Cardiac muscle cell (in vitro differentiated cells and primary cell): Measurements from ENCODE around the gene LRP2. TPM values are rescaled to one million over a fixed set of nuclear protein-coding genes. Genes with fewer than 3 reads are reported as not detected.

Experiments
- DNase-seq, 2 donors: peaks; one replicate each; pipeline versions ENCODE4 v3.0.0 to v3.0.0-alpha.2; 2010 to 2017; ENCODE audit warnings: low read depth in 1 of 2, low spot score in 1 of 2
- H3K27ac ChIP-seq: fragments of 200-600 bp; sonication (generic); 2 replicates; pipeline ENCODE4 v1.5.1; 2016
- H3K27me3 ChIP-seq: fragments of 200-600 bp; sonication (generic); 2 replicates; pipeline ENCODE4 v1.6.0; 2016; ENCODE audit warnings: control low read depth
- H3K36me3 ChIP-seq: fragments of 200-600 bp; sonication (generic); 2 replicates; pipeline ENCODE4 v1.5.1; 2016; ENCODE audit warnings: control low read depth
- H3K4me1 ChIP-seq: fragments of 200-600 bp; sonication (generic); 2 replicates; pipeline ENCODE4 v1.8.1; 2017; ENCODE audit warnings: low read depth, mild to moderate bottlenecking, mixed run types
- H3K4me3 ChIP-seq: fragments of 200-600 bp; sonication (generic); 2 replicates; pipeline ENCODE4 v1.5.1; 2016; ENCODE audit warnings: mild to moderate bottlenecking
- H3K9me3 ChIP-seq: fragments of 200-600 bp; sonication (generic); 2 replicates; pipeline ENCODE4 v1.5.1; 2017; ENCODE audit warnings: low read depth, mild to moderate bottlenecking, control low read depth
- polyA plus RNA-seq: library from polyadenylated mRNA; unstranded; fragments of >200 nt; fragmentation: Nextera tagmentation; extraction: Ambion mirVana; gene quantifications from 2 replicates; pipeline ENCODE4 v1.2.1, GENCODE V29; 2016
- total RNA-seq: library from RNA; depleted of rRNA; stranded (reverse); fragments of >200 nt; gene quantifications from 2 replicates; pipeline ENCODE4 v1.2.3, GENCODE V29; 2016
- TF ChIP-seq, protein P1 (sequence below): IDR thresholded peaks from 2 replicates; pipeline ENCODE4 v1.5.1; 2012; ENCODE audit warnings: low read depth, mild to moderate bottlenecking, low read length

LRP2 gene
- total and polyA plus RNA-seq, 2 experiments from 2014 or later = 1.5 to 1.7 TPM

DNA sequence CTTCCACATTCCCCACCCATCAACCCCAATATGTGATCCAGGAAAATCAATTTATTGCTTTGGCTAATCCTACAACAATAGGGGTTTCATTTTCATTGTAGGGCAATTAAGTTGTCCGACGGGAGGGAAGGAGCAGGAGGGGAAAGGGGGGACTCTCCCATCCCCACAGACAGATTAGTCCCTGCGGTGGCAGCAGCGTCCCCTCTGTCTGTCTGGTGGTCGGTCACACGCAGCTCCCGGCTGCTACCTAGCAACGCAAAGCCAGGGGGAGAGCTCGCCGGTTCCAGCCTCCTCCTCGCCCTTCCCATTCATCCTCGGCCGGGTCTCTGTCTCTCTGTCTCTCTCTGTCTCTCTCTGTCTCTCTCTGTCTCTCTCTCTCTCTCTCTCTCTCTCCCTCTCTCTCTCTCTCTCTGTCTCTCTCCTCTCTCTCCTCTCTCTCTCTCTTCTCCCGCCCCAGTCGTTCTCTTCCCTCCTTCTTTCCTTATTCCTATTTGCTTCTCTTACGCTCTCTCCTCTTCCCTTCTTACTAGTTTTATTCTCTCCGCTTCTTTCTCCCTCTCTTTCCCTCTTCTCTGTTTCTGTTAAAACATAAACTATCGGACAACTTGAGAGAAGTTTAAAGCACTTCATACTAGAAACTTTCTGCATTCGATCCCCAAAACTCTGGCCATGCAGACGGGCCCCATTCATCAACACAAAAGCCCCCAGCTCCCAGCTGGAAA, 1.2 kb downstream of the LRP2 start:
- Histone ChIP-seq H3K27me3 (peaks cover 39% of the 10 kb centered on the region), H3K9me3 (no peaks in the 10 kb centered on the region), H3K4me1 (peaks cover 3% of the 10 kb centered on the region), H3K27ac (no peak overlapping the region), H3K36me3 (no peaks in the 10 kb centered on the region), H3K4me3 (peak overlapping the region; percentile 51)
- TF ChIP-seq, protein P1, sequence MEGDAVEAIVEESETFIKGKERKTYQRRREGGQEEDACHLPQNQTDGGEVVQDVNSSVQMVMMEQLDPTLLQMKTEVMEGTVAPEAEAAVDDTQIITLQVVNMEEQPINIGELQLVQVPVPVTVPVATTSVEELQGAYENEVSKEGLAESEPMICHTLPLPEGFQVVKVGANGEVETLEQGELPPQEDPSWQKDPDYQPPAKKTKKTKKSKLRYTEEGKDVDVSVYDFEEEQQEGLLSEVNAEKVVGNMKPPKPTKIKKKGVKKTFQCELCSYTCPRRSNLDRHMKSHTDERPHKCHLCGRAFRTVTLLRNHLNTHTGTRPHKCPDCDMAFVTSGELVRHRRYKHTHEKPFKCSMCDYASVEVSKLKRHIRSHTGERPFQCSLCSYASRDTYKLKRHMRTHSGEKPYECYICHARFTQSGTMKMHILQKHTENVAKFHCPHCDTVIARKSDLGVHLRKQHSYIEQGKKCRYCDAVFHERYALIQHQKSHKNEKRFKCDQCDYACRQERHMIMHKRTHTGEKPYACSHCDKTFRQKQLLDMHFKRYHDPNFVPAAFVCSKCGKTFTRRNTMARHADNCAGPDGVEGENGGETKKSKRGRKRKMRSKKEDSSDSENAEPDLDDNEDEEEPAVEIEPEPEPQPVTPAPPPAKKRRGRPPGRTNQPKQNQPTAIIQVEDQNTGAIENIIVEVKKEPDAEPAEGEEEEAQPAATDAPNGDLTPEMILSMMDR = no peak
- peak in 1 of 2 donors; percentile 29 for DNase-seq

DNA sequence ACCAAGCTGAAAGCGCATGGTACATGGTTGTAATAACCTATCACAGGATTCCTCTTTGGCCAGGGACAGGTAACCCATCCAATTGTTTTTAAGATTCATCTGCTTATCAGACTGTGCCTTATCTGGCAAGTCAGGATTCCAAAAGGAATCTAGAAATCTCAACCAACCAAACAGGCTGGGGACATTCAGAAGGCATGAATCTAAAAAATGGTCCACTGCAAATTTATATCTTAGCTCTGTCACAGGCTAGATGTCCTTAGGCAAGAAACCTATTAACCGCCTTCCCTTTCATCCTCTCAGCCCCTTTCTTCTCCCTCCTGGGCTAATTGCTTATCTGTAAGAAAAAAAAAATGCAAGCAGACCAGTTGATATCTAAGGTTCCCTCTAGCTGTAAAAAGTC, 4.3 kb downstream of the LRP2 start:
- no peaks in the 10 kb centered on the region for H3K36me3 ChIP-seq
- no peak overlapping the region for H3K27ac ChIP-seq
- TF ChIP-seq, protein P1 = no peak
- H3K4me3 ChIP-seq = no peak overlapping the region
- H3K9me3 ChIP-seq = no peaks in the 10 kb centered on the region
- no peaks in the 10 kb centered on the region for H3K4me1 ChIP-seq
- peaks cover 27% of the 10 kb centered on the region for H3K27me3 ChIP-seq
- no peak for DNase-seq

DNA sequence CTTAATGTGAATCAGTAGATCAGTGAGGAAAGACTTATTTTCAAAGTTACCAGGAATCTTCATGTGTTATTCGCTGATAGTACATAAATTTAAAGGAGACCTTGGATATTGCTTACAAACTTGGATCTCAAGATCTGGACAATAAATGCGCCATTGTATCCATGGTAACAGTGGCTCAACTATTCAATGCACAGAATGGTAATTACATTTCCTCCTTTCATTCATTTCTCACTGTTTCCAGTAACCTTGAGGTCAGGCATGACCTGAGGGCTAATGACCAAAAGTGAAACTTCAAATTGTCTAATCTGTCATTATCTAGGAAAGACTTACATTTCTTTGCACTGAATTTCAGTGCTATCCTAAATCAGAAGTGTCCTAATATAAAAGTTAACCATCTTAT, 8.1 kb downstream of the LRP2 start:
- no peaks in the 10 kb centered on the region for H3K9me3 ChIP-seq

DNA sequence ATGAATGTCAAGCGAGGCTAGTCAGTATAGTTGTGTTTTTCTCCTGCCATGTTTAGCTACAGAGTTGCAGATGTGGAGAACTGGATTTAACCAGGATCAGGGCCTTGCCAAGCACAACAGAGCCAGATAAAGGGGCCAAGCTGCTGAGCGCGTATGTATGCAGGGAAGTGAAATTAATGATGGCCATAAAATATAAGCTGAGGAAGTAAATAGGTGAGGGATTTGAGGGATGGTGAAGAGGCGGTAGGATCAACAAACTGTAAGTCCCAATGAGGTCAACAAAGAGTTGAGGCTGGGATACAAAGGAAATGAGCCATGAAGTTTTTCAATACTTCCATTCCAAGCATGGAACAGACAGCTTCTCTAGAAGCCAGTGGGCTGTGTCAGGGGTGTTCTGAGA, 10.6 kb downstream of the LRP2 start:
- Histone ChIP-seq H3K36me3 (no peaks in the 10 kb centered on the region), H3K4me3 (no peak overlapping the region), H3K27me3 (no peaks in the 10 kb centered on the region), H3K4me1 (no peaks in the 10 kb centered on the region), H3K9me3 (no peaks in the 10 kb centered on the region), H3K27ac (no peak overlapping the region)
- DNase-seq = no peak
- TF ChIP-seq, protein P1 = no peak

More for the DNA sequence above, 8.1 kb downstream of the LRP2 start:
- Histone ChIP-seq H3K27ac (no peak overlapping the region), H3K4me3 (no peak overlapping the region), H3K4me1 (no peaks in the 10 kb centered on the region), H3K27me3 (no peaks in the 10 kb centered on the region), H3K36me3 (no peaks in the 10 kb centered on the region)
- TF ChIP-seq, protein P1 = no peak
- no peak for DNase-seq

DNA sequence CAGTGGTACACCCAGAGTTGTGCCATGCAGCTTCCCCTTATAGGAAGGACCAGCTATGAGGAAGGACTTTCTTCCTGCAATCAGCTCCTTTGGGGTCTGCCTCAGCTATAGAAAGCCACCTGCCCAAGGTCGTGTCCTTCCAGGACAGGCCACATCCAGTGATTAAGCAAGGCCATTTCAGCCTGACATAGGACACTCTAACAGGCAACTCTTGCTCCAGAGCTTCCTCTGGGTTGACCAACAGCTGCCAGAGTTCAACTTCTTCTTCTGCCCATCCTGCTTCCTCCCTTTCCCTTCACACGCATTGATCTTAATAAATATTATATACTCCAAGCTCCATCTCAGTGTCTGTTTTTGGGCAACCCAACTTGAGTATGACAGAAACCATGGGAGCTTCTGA, 12.8 kb downstream of the LRP2 start:
- no peaks in the 10 kb centered on the region for H3K27me3 ChIP-seq
- H3K4me1 ChIP-seq = no peaks in the 10 kb centered on the region
- no peaks in the 10 kb centered on the region for H3K9me3 ChIP-seq
- TF ChIP-seq, protein P1 = no peak
- H3K36me3 ChIP-seq = no peaks in the 10 kb centered on the region
- no peak overlapping the region for H3K4me3 ChIP-seq
- no peak overlapping the region for H3K27ac ChIP-seq
- no peak for DNase-seq
